RCC 7860 (cell line): ENCODE measurements around the gene VWA8.
"Not testable (repeated sequence)": the region's sequence is repeated elsewhere in the genome, so short reads cannot be mapped to it uniquely, and the experiment has no call there.

ENCODE experiments used
- DNase-seq: peaks from one replicate; pipeline ENCODE4 v3.0.0-alpha.2; 2015; ENCODE audit warnings: low spot score
- FAIRE-seq: peaks from 2 replicates; lab custom pipeline; 2012; peaks lifted over from hg19 to GRCh38; lab: Jason Lieb, UNC

The VWA8 gene

GRCh38 chr13:41969072-41969471 lies 8.2 kb upstream of the VWA8 start:
- FAIRE-seq, result no peak

GRCh38 chr13:41966671-41967070 lies 5.8 kb upstream of the VWA8 start:
- DNase-seq (no peak), FAIRE-seq (no peak)

More at GRCh38 chr13:41969072-41969471, 8.2 kb upstream of the VWA8 start:
- DNase-seq, result no peak

- no peak for FAIRE-seq
Measured at GRCh38 chr13:41962994-41963393, 2.1 kb upstream of the VWA8 start.

GRCh38 chr13:41961466-41961760 lies 504 bp upstream of the VWA8 start:
- DNase-seq, result no peak
- FAIRE-seq, result no peak

More at GRCh38 chr13:41962994-41963393, 2.1 kb upstream of the VWA8 start:
- DNase-seq, result no peak

GRCh38 chr13:41960211-41960636 lies 685 bp downstream of the VWA8 start:
- FAIRE-seq (no peak), DNase-seq (no peak)

- no peak for DNase-seq
- FAIRE-seq, result no peak
Measured at GRCh38 chr13:41956272-41956671, 4.6 kb downstream of the VWA8 start.

- FAIRE-seq (no peak), DNase-seq (no peak)
Measured at GRCh38 chr13:41955605-41956004, 5.3 kb downstream of the VWA8 start.

- FAIRE-seq, result no peak
- DNase-seq, result no peak
Measured at GRCh38 chr13:41954226-41954625, 6.7 kb downstream of the VWA8 start.

GRCh38 chr13:41952749-41953148 lies 8.2 kb downstream of the VWA8 start:
- FAIRE-seq (no peak), DNase-seq (no peak)

GRCh38 chr13:41949104-41949503 lies 11.8 kb downstream of the VWA8 start:
- not testable (repeated sequence) for FAIRE-seq, DNase-seq

GRCh38 chr13:41945926-41946325 lies 15.0 kb downstream of the VWA8 start:
- DNase-seq (no peak), FAIRE-seq (no peak)

GRCh38 chr13:41944635-41945397 lies 16.1 kb downstream of the VWA8 start:
- FAIRE-seq, result no peak

GRCh38 chr13:41944229-41944628 lies 16.7 kb downstream of the VWA8 start:
- DNase-seq (no peak), FAIRE-seq (no peak)

More at GRCh38 chr13:41944635-41945397, 16.1 kb downstream of the VWA8 start:
- no peak for DNase-seq

GRCh38 chr13:41942462-41943094 lies 18.3 kb downstream of the VWA8 start:
- FAIRE-seq (no peak), DNase-seq (no peak)

GRCh38 chr13:41941174-41941573 lies 19.7 kb downstream of the VWA8 start:
- no peak for FAIRE-seq
- DNase-seq, result no peak

GRCh38 chr13:41939398-41939797 lies 21.5 kb downstream of the VWA8 start:
- FAIRE-seq, result no peak

GRCh38 chr13:41938918-41939317 lies 22.0 kb downstream of the VWA8 start:
- FAIRE-seq (no peak), DNase-seq (no peak)

More at GRCh38 chr13:41939398-41939797, 21.5 kb downstream of the VWA8 start:
- DNase-seq, result no peak

GRCh38 chr13:41937388-41937787 lies 23.5 kb downstream of the VWA8 start:
- DNase-seq, result no peak

GRCh38 chr13:41935501-41935900 lies 25.4 kb downstream of the VWA8 start:
- FAIRE-seq (no peak), DNase-seq (no peak)

More at GRCh38 chr13:41937388-41937787, 23.5 kb downstream of the VWA8 start:
- no peak for FAIRE-seq

GRCh38 chr13:41934994-41935393 lies 25.9 kb downstream of the VWA8 start:
- FAIRE-seq (no peak), DNase-seq (no peak)

GRCh38 chr13:41934120-41934519 lies 26.8 kb downstream of the VWA8 start:
- DNase-seq (no peak), FAIRE-seq (no peak)

- no peak for FAIRE-seq
- DNase-seq, result no peak
Measured at GRCh38 chr13:41931337-41931736, 29.6 kb downstream of the VWA8 start.
